Body of pancreas (tissue), 4 donors: ENCODE measurements around the gene MLKL. TPM values are rescaled to one million over a fixed set of nuclear protein-coding genes. Genes with fewer than 3 reads are reported as not detected.

Experiments
- ATAC-seq: fragments of 150-250 bp; one replicate; pipeline ENCODE4 v1.9.1; 2016
- DNase-seq, 4 donors: peaks; one replicate each; pipeline ENCODE4 v3.0.0-alpha.2; 2019
- H3K27ac ChIP-seq, 4 donors: fragments of 200-600 bp; sonication (generic); 1 replicate in 3 of 4; 2 replicates in 1 of 4; pipeline versions ENCODE4 v1.5.1 to v1.6.1; 2016 to 2019; ENCODE audit warnings: mild to moderate bottlenecking in 1 of 4, mixed read lengths in 1 of 4, moderate library complexity in 1 of 4
- H3K27me3 ChIP-seq, 2 donors: fragments of 200-600 bp; sonication (generic); one replicate each; pipeline ENCODE4 v1.6.0; 2016; ENCODE audit warnings: mild to moderate bottlenecking in 1 of 2
- H3K36me3 ChIP-seq, 2 donors: fragments of 200-600 bp; sonication (generic); replicated peaks in 1 of 2; 2 replicates each; pipeline ENCODE4 v1.5.1; 2016; ENCODE audit warnings: low read depth in 2 of 2; ENCODE audit not compliant: insufficient read depth in 1 of 2
- H3K4me1 ChIP-seq: fragments of 200-600 bp; sonication (generic); one replicate; pipeline ENCODE4 v1.6.0; 2016
- H3K4me3 ChIP-seq, 2 donors: fragments of 200-600 bp; sonication (generic); 1 replicate in 1 of 2; 2 replicates in 1 of 2; pipeline ENCODE4 v1.5.1; 2016 to 2019
- H3K9me3 ChIP-seq, 3 donors: fragments of 200-600 bp; sonication (generic); 1 replicate in 2 of 3; 2 replicates in 1 of 3; pipeline ENCODE4 v1.5.1; 2016
- POLR2A ChIP-seq, 3 donors: fragments of 450-650 bp; IDR thresholded peaks; one replicate each; pipeline ENCODE4 v1.6.1; 2016; ENCODE audit warnings: antibody characterized with exemption in 3 of 3, mild to moderate bottlenecking in 2 of 3
- WGBS, 2 donors: methylation state at CpG; one replicate each; pipeline ENCODE4 v1.1.5; 2017; 5-methylcytosine and 5-hydroxymethylcytosine counted together
- intact Hi-C: fragments of 100-400 bp; cut with DNase I; formaldehyde crosslinking; loops from one replicate; pipeline ENCODE4 v1.15.1; 2023
- total RNA-seq, 2 donors: library from RNA; depleted of rRNA; stranded (reverse); fragments of >200 nt; gene quantifications; one replicate each; pipeline ENCODE4 v1.1.0, GENCODE V29; 2016
- TF ChIP-seq, protein P1 (sequence below), 7 experiments: fragments of 450-650 bp in 4 of 7; fragments of 200-600 bp in 3 of 7; sonication (generic) in 3 of 7; IDR thresholded peaks; one replicate each; pipeline ENCODE4 v1.5.1; 2016 to 2019; ENCODE audit warnings: antibody characterized with exemption in 7 of 7

The MLKL gene
- total RNA-seq, 2 donors from 2014 or later, result 10.9 to 16.8 TPM

DNA sequence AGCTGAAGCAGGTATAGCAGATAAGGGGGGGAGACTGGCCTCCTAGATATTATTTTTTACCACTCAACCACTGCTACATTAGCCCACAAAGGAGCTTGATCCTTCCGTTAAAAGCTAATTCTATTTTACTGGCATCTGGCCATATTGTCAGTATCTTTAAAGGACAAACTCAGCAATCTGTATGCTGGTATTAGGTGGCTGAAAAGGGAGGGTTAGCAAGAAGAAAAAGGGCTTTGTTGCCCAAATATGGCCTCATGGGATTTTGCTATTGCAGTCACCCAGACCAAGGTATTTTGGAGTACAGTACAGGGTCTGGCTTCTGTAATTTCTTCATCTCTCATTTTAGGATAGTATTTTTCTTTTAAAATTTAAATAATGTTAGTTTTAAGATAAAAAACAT lies 48.4 kb downstream of the MLKL start:
- H3K27ac ChIP-seq, result no peak overlapping the region
- DNase-seq, result no peak
- intact Hi-C loops, result no loop called here
- ATAC-seq, result no peak
- 24 to 43% methylated on average over 1 of the region's 1 CpG for WGBS, 2 donors
- no peaks in the 10 kb centered on the region for H3K27me3 ChIP-seq
- no peak overlapping the region for H3K4me3 ChIP-seq
- TF ChIP-seq, protein P1, sequence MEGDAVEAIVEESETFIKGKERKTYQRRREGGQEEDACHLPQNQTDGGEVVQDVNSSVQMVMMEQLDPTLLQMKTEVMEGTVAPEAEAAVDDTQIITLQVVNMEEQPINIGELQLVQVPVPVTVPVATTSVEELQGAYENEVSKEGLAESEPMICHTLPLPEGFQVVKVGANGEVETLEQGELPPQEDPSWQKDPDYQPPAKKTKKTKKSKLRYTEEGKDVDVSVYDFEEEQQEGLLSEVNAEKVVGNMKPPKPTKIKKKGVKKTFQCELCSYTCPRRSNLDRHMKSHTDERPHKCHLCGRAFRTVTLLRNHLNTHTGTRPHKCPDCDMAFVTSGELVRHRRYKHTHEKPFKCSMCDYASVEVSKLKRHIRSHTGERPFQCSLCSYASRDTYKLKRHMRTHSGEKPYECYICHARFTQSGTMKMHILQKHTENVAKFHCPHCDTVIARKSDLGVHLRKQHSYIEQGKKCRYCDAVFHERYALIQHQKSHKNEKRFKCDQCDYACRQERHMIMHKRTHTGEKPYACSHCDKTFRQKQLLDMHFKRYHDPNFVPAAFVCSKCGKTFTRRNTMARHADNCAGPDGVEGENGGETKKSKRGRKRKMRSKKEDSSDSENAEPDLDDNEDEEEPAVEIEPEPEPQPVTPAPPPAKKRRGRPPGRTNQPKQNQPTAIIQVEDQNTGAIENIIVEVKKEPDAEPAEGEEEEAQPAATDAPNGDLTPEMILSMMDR (IDR thresholded peaks at IDR 0.05), result no peak
- no peak for TF ChIP-seq POLR2A (IDR thresholded peaks at IDR 0.05)
- peaks cover 0 to 3% of the 10 kb centered on the region in 2 donors for H3K36me3 ChIP-seq
- no peaks in the 10 kb centered on the region for H3K9me3 ChIP-seq
- peaks cover 4% of the 10 kb centered on the region for H3K4me1 ChIP-seq

DNA sequence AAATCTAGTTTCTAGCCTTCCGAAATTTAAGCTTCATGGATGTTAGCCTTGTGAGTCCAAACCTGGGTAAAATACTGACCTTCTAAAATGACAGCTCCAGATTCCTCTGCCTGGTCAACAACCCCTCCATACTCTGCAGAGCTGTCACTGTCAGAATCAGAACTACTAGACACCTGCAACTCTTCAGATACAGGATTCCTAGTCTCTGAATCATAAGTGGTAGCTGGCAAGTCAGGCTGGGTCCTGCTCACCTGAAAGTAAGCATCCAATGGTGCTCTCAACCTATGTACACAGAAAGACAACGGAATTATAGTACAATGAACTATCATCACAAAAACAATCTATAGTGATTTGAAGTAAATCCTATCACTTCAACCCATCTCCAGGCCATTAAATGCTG lies 48.8 kb downstream of the MLKL start:
- TF ChIP-seq, protein P1 (IDR thresholded peaks at IDR 0.05), result no peak
- TF ChIP-seq POLR2A (IDR thresholded peaks at IDR 0.05), result no peak
- ATAC-seq, result no peak
- H3K36me3 ChIP-seq, result peaks cover 0 to 3% of the 10 kb centered on the region in 2 donors

DNA sequence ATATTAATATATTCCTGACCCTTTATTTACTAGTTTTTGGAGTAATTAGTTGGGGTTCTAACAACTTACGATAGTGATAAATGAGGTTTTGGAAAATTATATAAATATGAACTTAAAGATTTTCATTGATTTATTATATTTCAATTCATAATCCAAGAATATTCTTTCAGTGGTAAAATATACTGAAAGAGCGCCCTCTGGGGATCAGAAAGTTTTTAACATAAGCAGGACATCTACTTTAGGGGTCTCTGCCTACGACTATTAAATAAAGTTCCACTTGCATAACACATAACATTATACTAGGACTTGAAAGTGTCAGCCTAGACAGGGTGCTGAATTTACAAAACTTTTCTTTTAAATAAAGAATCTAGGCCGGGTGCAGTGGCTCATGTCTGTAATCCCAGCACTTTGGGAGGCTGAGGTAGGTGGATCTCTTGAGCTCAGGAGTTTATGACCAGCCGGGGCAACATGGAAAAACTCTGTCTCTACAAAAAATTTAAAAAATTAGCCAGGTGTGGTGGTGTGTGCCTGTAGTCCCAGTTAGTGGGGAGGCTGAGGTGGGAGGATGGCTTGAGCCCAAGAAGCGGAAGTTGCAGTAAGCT lies 49.6 kb downstream of the MLKL start:
- 55 to 60% methylated on average over 6 of the region's 6 CpGs for WGBS, 2 donors
- intact Hi-C loops, result no loop called here
- H3K4me3 ChIP-seq, result no peak overlapping the region
- no peaks in the 10 kb centered on the region for H3K27me3 ChIP-seq
- DNase-seq, result no peak
- H3K4me1 ChIP-seq, result no peaks in the 10 kb centered on the region
- peaks cover 0 to 3% of the 10 kb centered on the region in 2 donors for H3K36me3 ChIP-seq
- no peaks in the 10 kb centered on the region for H3K9me3 ChIP-seq
- ATAC-seq, result no peak
- TF ChIP-seq, protein P1 (IDR thresholded peaks at IDR 0.05), result peak; percentile 18 to 50 (median 45)
- no peak for TF ChIP-seq POLR2A (IDR thresholded peaks at IDR 0.05)
- no peak overlapping the region for H3K27ac ChIP-seq

More for the DNA sequence above, 48.8 kb downstream of the MLKL start:
- Histone ChIP-seq H3K4me1 (peaks cover under 1% of the 10 kb centered on the region), H3K4me3 (no peak overlapping the region), H3K9me3 (no peaks in the 10 kb centered on the region), H3K27me3 (no peaks in the 10 kb centered on the region), H3K27ac (no peak overlapping the region)
- 75% methylated on average over 2 of the region's 2 CpGs for WGBS, 2 donors
- no peak for DNase-seq
- intact Hi-C loops, result no loop called here

DNA sequence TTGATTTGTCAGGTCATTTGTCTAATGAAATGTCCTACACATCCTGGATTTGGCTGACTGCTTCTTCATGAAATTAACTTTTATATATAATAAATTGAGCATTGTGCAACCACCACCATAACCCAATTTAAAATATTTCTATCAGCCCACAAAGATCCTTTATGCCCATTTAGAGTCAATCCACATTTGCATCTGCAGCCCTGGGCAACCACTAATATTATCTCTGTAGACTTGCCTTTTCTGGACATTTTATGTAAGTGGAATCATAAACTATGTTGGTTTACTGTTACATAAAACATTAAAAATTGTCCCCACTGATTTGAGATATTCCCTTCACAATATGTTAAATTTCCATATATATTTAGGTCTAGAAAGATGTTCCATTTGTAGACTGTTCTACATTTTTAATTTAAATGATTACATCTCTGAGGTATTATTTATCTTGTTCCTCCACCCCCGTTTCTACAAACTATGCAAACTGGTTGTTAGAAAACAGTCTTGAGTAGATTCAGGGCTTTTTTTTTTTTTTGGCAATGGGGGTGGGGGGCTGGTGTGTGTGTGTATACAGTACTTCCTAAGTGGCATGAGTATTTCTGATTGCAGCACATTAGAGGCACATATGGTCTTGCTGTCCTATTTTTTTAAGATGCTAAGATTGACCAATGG lies 50.7 kb downstream of the MLKL start:
- intact Hi-C loops, result no loop called here
- DNase-seq, result no peak
- no peak for ATAC-seq
- Histone ChIP-seq H3K27ac (no peak overlapping the region), H3K4me3 (no peak overlapping the region), H3K4me1 (no peaks in the 10 kb centered on the region), H3K9me3 (no peaks in the 10 kb centered on the region), H3K36me3 (peaks cover 0 to 7% of the 10 kb centered on the region in 2 donors), H3K27me3 (no peaks in the 10 kb centered on the region)
- TF ChIP-seq POLR2A (IDR thresholded peaks at IDR 0.05), result no peak
- TF ChIP-seq, protein P1 (IDR thresholded peaks at IDR 0.05), result no peak
- WGBS, 2 donors, result 40 to 41% methylated on average over 1 of the region's 1 CpG
